Adrenal gland (tissue), 12 donors: ENCODE data around the gene HIVEP3. TPM values are rescaled to one million over a fixed set of nuclear protein-coding genes. Genes with fewer than 3 reads are reported as not detected.

Experiments
- DNase-seq, 7 donors: peaks; one replicate each; pipeline ENCODE4 v3.0.0-alpha.2; 2019 to 2020
- H3K27ac ChIP-seq, 5 donors: fragments of 200-600 bp; sonication (generic) in 4 of 5; 1 replicate in 3 of 5; 2 replicates in 2 of 5; pipeline versions ENCODE4 v1.5.1 to v1.8.0; 2016 to 2020; ENCODE audit warnings: mild to moderate bottlenecking in 1 of 5
- H3K27me3 ChIP-seq: fragments of 200-600 bp; 2 replicates; pipeline ENCODE4 v1.8.0; 2021
- H3K36me3 ChIP-seq, 2 donors: fragments of 200-600 bp; replicated peaks in 1 of 2; 1 replicate in 1 of 2; 2 replicates in 1 of 2; pipeline versions ENCODE4 v1.5.1 to v1.8.0; 2018 to 2022
- H3K4me1 ChIP-seq, 2 donors: fragments of 200-600 bp; replicated peaks in 1 of 2; 1 replicate in 1 of 2; 2 replicates in 1 of 2; pipeline versions ENCODE4 v1.5.1 to v1.8.0; 2018 to 2021
- H3K4me3 ChIP-seq, 4 donors: fragments of 200-600 bp; sonication (generic) in 3 of 4; one replicate each; pipeline ENCODE4 v1.5.1; 2016 to 2018
- H3K9me3 ChIP-seq, 3 donors: fragments of 200-600 bp; sonication (generic) in 1 of 3; replicated peaks in 1 of 3; 1 replicate in 2 of 3; 2 replicates in 1 of 3; pipeline versions ENCODE4 v1.5.1 to v1.8.0; 2016 to 2021
- CTCF ChIP-seq, 6 experiments: fragments of 450-650 bp in 4 of 6; fragments of 200-600 bp in 2 of 6; sonication (generic) in 1 of 6; IDR thresholded peaks; 1 replicate in 5 of 6; 2 replicates in 1 of 6; pipeline versions ENCODE4 v1.5.1 to v1.8.0; 2016 to 2021; ENCODE audit warnings: antibody characterized with exemption in 6 of 6, mild to moderate bottlenecking in 2 of 6, moderate library complexity in 1 of 6
- POLR2A ChIP-seq, 2 donors: fragments of 450-650 bp; IDR thresholded peaks; one replicate each; pipeline ENCODE4 v1.6.1; 2017; ENCODE audit warnings: antibody characterized with exemption in 2 of 2, mild to moderate bottlenecking in 2 of 2, moderate library complexity in 1 of 2
- WGBS, 4 donors: extraction: QIAGEN DNeasy Blood & Tissue Kit in 2 of 4; methylation state at CpG; one replicate each; pipeline versions ENCODE4 v1.1.5 to v1.1.7; 2013 to 2017; 5-methylcytosine and 5-hydroxymethylcytosine counted together
- intact Hi-C, 2 donors: fragments of 100-400 bp; cut with DNase I; formaldehyde crosslinking; loops; one replicate each; pipeline versions ENCODE4 v1.14.1 to v1.15.0; 2022 to 2023
- polyA plus RNA-seq, 3 donors: library from polyadenylated mRNA; stranded (reverse); fragments of 200-250 nt in 2 of 3; fragments of 350-450 nt in 1 of 3; fragmentation: Illumina TruSeq in 1 of 3; extraction: RNeasy Lipid Tissue Mini Kit (QIAGEN cat#74804) in 1 of 3; gene quantifications; one replicate each; pipeline ENCODE4 v1.2.3, GENCODE V29; 2013 to 2014
- total RNA-seq, 9 donors: library from RNA; depleted of rRNA in 4 of 9; stranded (reverse); fragments of >200 nt in 4 of 9; fragments of 120-200 nt in 1 of 9; fragmentation: NEBNext Ultra II Directional in 1 of 9; extraction: Animal tissue kit (Norgen Biotek cat#: 25700) in 1 of 9; gene quantifications; one replicate each; pipeline versions ENCODE4 v1.1.0 to v1.2.4, GENCODE V29; 2013 to 2023
- donor health status: healthy with polysubstance abuse.
- donor health status: Bipolar disorder and iron deficiency.
- donor health status: DM: yes; HTN: yes; CAD: no.
- donor health status: DM: no; HTN: no; CAD: no.
- donor health status: DM: no; HTN: no; CAD: no.
- donor health status: DM: yes; HTN: yes; CAD: no.

Gene HIVEP3
- total and polyA plus RNA-seq, 12 donors: 3.2 to 7.7 (median 7.0) TPM

GRCh38 chr1:41486053-41486370, 432.7 kb downstream of the HIVEP3 start:
- Histone ChIP-seq H3K9me3 (no peaks in the 10 kb centered on the region), H3K27ac (no peak overlapping the region), H3K4me3 (no peak overlapping the region), H3K4me1 (peaks cover 21 to 44% of the 10 kb centered on the region in 2 donors), H3K27me3 (no peaks in the 10 kb centered on the region), H3K36me3 (no peaks in the 10 kb centered on the region)
- no peak for DNase-seq
- 28 to 67% (median 54%) methylated on average over 3 to 4 of the region's 4 CpGs for WGBS, 4 donors
- intact Hi-C loops: no loop called here
- no peak for TF ChIP-seq POLR2A (IDR thresholded peaks at IDR 0.05)
- no peak for TF ChIP-seq CTCF (IDR thresholded peaks at IDR 0.05)

GRCh38 chr1:41485605-41486004, 433.1 kb downstream of the HIVEP3 start:
- H3K4me1 ChIP-seq: peaks cover 21 to 44% of the 10 kb centered on the region in 2 donors
- intact Hi-C loops: no loop called here
- H3K9me3 ChIP-seq: no peaks in the 10 kb centered on the region
- H3K36me3 ChIP-seq: no peaks in the 10 kb centered on the region
- H3K27me3 ChIP-seq: no peaks in the 10 kb centered on the region
- DNase-seq: peak in 3 of 7 donors; percentile 59 to 72 (median 66)
- H3K27ac ChIP-seq: no peak overlapping the region
- no peak overlapping the region for H3K4me3 ChIP-seq
- TF ChIP-seq CTCF (IDR thresholded peaks at IDR 0.05): no peak
- no peak for TF ChIP-seq POLR2A (IDR thresholded peaks at IDR 0.05)
- WGBS, 4 donors: 26 to 45% (median 38%) methylated on average over 1 to 5 of the region's 5 CpGs

- intact Hi-C loops: no loop called here
- H3K27ac ChIP-seq: no peak within 1 kb of the TSS
- H3K4me1 ChIP-seq: peaks cover 21 to 44% of the 10 kb centered on the region in 2 donors
- no peaks in the 10 kb centered on the region for H3K36me3 ChIP-seq
- WGBS, 4 donors: 53 to 76% (median 59%) methylated on average over 14 to 27 of the region's 27 CpGs
- TF ChIP-seq POLR2A (IDR thresholded peaks at IDR 0.05): no peak
- peak in 2 of 6 experiments; percentile 23 for TF ChIP-seq CTCF (IDR thresholded peaks at IDR 0.05)
- DNase-seq: peak in 5 of 7 donors; percentile 57 to 72 (median 66)
- no peaks in the 10 kb centered on the region for H3K27me3 ChIP-seq
- no peak within 1 kb of the TSS for H3K4me3 ChIP-seq
- H3K9me3 ChIP-seq: no peaks in the 10 kb centered on the region
These were observed 434.1 kb downstream of the HIVEP3 start, which contains the start of gene EDN2 for GRCh38 chr1:41484402-41485241. EDN2 (minus strand) TSS chr1:41484683; CDS start chr1:41484601, 82 bp downstream.

- no peak for TF ChIP-seq POLR2A (IDR thresholded peaks at IDR 0.05)
- TF ChIP-seq CTCF (IDR thresholded peaks at IDR 0.05): no peak
- Histone ChIP-seq H3K27ac (no peak overlapping the region), H3K9me3 (no peaks in the 10 kb centered on the region), H3K36me3 (no peaks in the 10 kb centered on the region), H3K27me3 (no peaks in the 10 kb centered on the region), H3K4me3 (no peak overlapping the region), H3K4me1 (peaks cover 21 to 46% of the 10 kb centered on the region in 2 donors)
- 67 to 76% (median 73%) methylated on average over 8 to 9 of the region's 9 CpGs for WGBS, 4 donors
- intact Hi-C loops: no loop called here
- DNase-seq: no peak
These were observed 434.7 kb downstream of the HIVEP3 start for GRCh38 chr1:41483960-41484401.
